ENCODE results near the gene RAPGEF6. TPM values are rescaled to one million over a fixed set of nuclear protein-coding genes. Genes with fewer than 3 reads are reported as not detected.

RAPGEF6 gene
- total and polyA plus RNA-seq, 2 experiments from 2014 or later, result 6.9 to 8.6 TPM

- Histone ChIP-seq H3K79me2 (ENCODE audit: insufficient read depth) (peaks cover 67% of the 10 kb centered on the region), H2AFZ (no peak overlapping the region), H3K27ac (no peak overlapping the region), H3K9ac (no peak overlapping the region), H3K9me2 (ENCODE audit: insufficient read depth) (no peaks in the 10 kb centered on the region), H3K4me3 (no peak overlapping the region), H4K20me1 (ENCODE audit: insufficient read depth) (no peaks in the 10 kb centered on the region), H3K4me1 (ENCODE audit: insufficient read depth) (peaks cover 21% of the 10 kb centered on the region), H3K9me3 (ENCODE audit: low read depth) (no peaks in the 10 kb centered on the region), H3K36me3 (ENCODE audit: low read depth) (no peaks in the 10 kb centered on the region), H3K27me3 (replicated peaks; ENCODE audit: insufficient read depth) (no peaks in the 10 kb centered on the region), H3F3A (ENCODE audit: insufficient read depth) (peaks cover 7% of the 10 kb centered on the region; the same call in 1 of the 2 replicates), H3K4me2 (ENCODE audit: unreplicated experiment) (no peak overlapping the region)
- TF ChIP-seq EZH2phosphoT487 (IDR thresholded peaks at IDR 0.05; ENCODE audit: insufficient read depth, low read depth) (no peak), EZH2 (IDR thresholded peaks at IDR 0.05; ENCODE audit: insufficient read depth, poor library complexity, severe bottlenecking) (no peak)
- peak; percentile 63 for DNase-seq
- 57% methylated on average over 5 of the region's 5 CpGs for WGBS, 2 experiments (ENCODE audit: low coverage in 1 of 2, low lambda C conversion rate in 2 of 2, missing lambda C conversion rate in 2 of 2)
- in situ Hi-C loops (cut with MboI), result loop anchor here (10.0 kb wide), 1 partner anchor 415 kb away; no protein-coding TSS in a partner anchor
Measured at GRCh38 chr5:131589510-131590348, 45.3 kb downstream of the RAPGEF6 start.

- Histone ChIP-seq H3K36me3 (ENCODE audit: low read depth) (no peaks in the 10 kb centered on the region), H3K9ac (no peak overlapping the region), H3F3A (ENCODE audit: insufficient read depth) (peaks cover 7% of the 10 kb centered on the region; the same call in 1 of the 2 replicates), H2AFZ (no peak overlapping the region), H3K27ac (no peak overlapping the region), H3K27me3 (replicated peaks; ENCODE audit: insufficient read depth) (no peaks in the 10 kb centered on the region), H4K20me1 (ENCODE audit: insufficient read depth) (no peaks in the 10 kb centered on the region), H3K4me1 (ENCODE audit: insufficient read depth) (peaks cover 10% of the 10 kb centered on the region), H3K4me2 (ENCODE audit: unreplicated experiment) (no peak overlapping the region), H3K79me2 (ENCODE audit: insufficient read depth) (peaks cover 67% of the 10 kb centered on the region), H3K9me3 (ENCODE audit: low read depth) (no peaks in the 10 kb centered on the region), H3K4me3 (no peak overlapping the region), H3K9me2 (ENCODE audit: insufficient read depth) (no peaks in the 10 kb centered on the region)
- TF ChIP-seq EZH2phosphoT487 (IDR thresholded peaks at IDR 0.05; ENCODE audit: insufficient read depth, low read depth) (no peak), EZH2 (IDR thresholded peaks at IDR 0.05; ENCODE audit: insufficient read depth, poor library complexity, severe bottlenecking) (no peak)
- WGBS, 2 experiments (ENCODE audit: low coverage in 1 of 2, low lambda C conversion rate in 2 of 2, missing lambda C conversion rate in 2 of 2), result 46 to 52% methylated on average over 2 of the region's 2 CpGs
- peak; percentile 54 for DNase-seq
- in situ Hi-C loops (cut with MboI), result no loop called here
Measured at GRCh38 chr5:131587541-131587940, 47.5 kb downstream of the RAPGEF6 start.

GRCh38 chr5:131581702-131582101 lies 53.3 kb downstream of the RAPGEF6 start:
- H3K27me3 ChIP-seq (replicated peaks; ENCODE audit: insufficient read depth), result no peaks in the 10 kb centered on the region
- no peaks in the 10 kb centered on the region for H3K4me1 ChIP-seq (ENCODE audit: insufficient read depth)
- H2AFZ ChIP-seq, result no peak overlapping the region
- no peak overlapping the region for H3K9ac ChIP-seq
- H3K79me2 ChIP-seq (ENCODE audit: insufficient read depth), result peaks cover 72% of the 10 kb centered on the region
- no peak overlapping the region for H3K4me2 ChIP-seq (ENCODE audit: unreplicated experiment)
- no peaks in the 10 kb centered on the region for H3K9me3 ChIP-seq (ENCODE audit: low read depth)
- 97 to 100% methylated on average over 1 of the region's 1 CpG for WGBS, 2 experiments (ENCODE audit: low coverage in 1 of 2, low lambda C conversion rate in 2 of 2, missing lambda C conversion rate in 2 of 2)
- DNase-seq, result peak; percentile 3
- H3K9me2 ChIP-seq (ENCODE audit: insufficient read depth), result no peaks in the 10 kb centered on the region
- no peaks in the 10 kb centered on the region for H3F3A ChIP-seq (ENCODE audit: insufficient read depth)
- H3K36me3 ChIP-seq (ENCODE audit: low read depth), result no peaks in the 10 kb centered on the region
- in situ Hi-C loops (cut with MboI), result no loop called here
- H4K20me1 ChIP-seq (ENCODE audit: insufficient read depth), result no peaks in the 10 kb centered on the region
- H3K27ac ChIP-seq, result no peak overlapping the region
- TF ChIP-seq EZH2 (IDR thresholded peaks at IDR 0.05; ENCODE audit: insufficient read depth, poor library complexity, severe bottlenecking) (no peak), EZH2phosphoT487 (IDR thresholded peaks at IDR 0.05; ENCODE audit: insufficient read depth, low read depth) (no peak)
- H3K4me3 ChIP-seq, result no peak overlapping the region

GRCh38 chr5:131579917-131580671 lies 54.9 kb downstream of the RAPGEF6 start:
- Histone ChIP-seq H4K20me1 (ENCODE audit: insufficient read depth) (no peaks in the 10 kb centered on the region), H3K9me2 (ENCODE audit: insufficient read depth) (no peaks in the 10 kb centered on the region), H3K27ac (no peak overlapping the region), H3K27me3 (replicated peaks; ENCODE audit: insufficient read depth) (no peaks in the 10 kb centered on the region), H3K4me3 (no peak overlapping the region), H3K36me3 (ENCODE audit: low read depth) (no peaks in the 10 kb centered on the region), H2AFZ (no peak overlapping the region), H3K4me1 (ENCODE audit: insufficient read depth) (no peaks in the 10 kb centered on the region), H3F3A (ENCODE audit: insufficient read depth) (no peaks in the 10 kb centered on the region), H3K79me2 (ENCODE audit: insufficient read depth) (peaks cover 73% of the 10 kb centered on the region), H3K4me2 (ENCODE audit: unreplicated experiment) (no peak overlapping the region), H3K9ac (no peak overlapping the region), H3K9me3 (ENCODE audit: low read depth) (no peaks in the 10 kb centered on the region)
- TF ChIP-seq EZH2 (IDR thresholded peaks at IDR 0.05; ENCODE audit: insufficient read depth, poor library complexity, severe bottlenecking) (no peak), EZH2phosphoT487 (IDR thresholded peaks at IDR 0.05; ENCODE audit: insufficient read depth, low read depth) (no peak)
- 98 to 99% methylated on average over 19 to 37 of the region's 38 CpGs for WGBS, 2 experiments (ENCODE audit: low coverage in 1 of 2, low lambda C conversion rate in 2 of 2, missing lambda C conversion rate in 2 of 2)
- in situ Hi-C loops (cut with MboI), result no loop called here
- DNase-seq, result no peak

Measured in GM23248 (cell line).